ENCODE data around the gene CBX8. TPM values are rescaled to one million over a fixed set of nuclear protein-coding genes. Genes with fewer than 3 reads are reported as not detected.
"Not testable (repeated sequence)": the region's sequence is repeated elsewhere in the genome, so short reads cannot be mapped to it uniquely, and the experiment has no call there.

The CBX8 gene
- total RNA-seq, 1 donor from 2014 or later = 3.7 TPM

GRCh38 chr17:79781736-79782575 lies 14.9 kb downstream of the CBX8 start:
- ATAC-seq (no peak), DNase-seq (ENCODE audit: low spot score) (no peak)

GRCh38 chr17:79781012-79781650 lies 15.7 kb downstream of the CBX8 start:
- DNase-seq (ENCODE audit: low spot score) (no peak), ATAC-seq (no peak)

- ATAC-seq (no peak), DNase-seq (ENCODE audit: low spot score) (no peak)
Measured at GRCh38 chr17:79779661-79780365, 17.1 kb downstream of the CBX8 start.

GRCh38 chr17:79779084-79779529 lies 17.8 kb downstream of the CBX8 start:
- DNase-seq (ENCODE audit: low spot score) (no peak), ATAC-seq (no peak)

- no peak for DNase-seq (ENCODE audit: low spot score)
- no peak for ATAC-seq
Measured at GRCh38 chr17:79778504-79779083, 18.3 kb downstream of the CBX8 start.

- DNase-seq (ENCODE audit: low spot score) (peak; percentile 85), ATAC-seq (peak; percentile 85)
Measured at GRCh38 chr17:79777894-79778503, 18.9 kb downstream of the CBX8 start, which contains the start of gene CBX2. Gene CBX2, plus strand, starts transcription at chr17:79778148. Its CDS starts 88 bp downstream, at chr17:79778236.

DNA sequence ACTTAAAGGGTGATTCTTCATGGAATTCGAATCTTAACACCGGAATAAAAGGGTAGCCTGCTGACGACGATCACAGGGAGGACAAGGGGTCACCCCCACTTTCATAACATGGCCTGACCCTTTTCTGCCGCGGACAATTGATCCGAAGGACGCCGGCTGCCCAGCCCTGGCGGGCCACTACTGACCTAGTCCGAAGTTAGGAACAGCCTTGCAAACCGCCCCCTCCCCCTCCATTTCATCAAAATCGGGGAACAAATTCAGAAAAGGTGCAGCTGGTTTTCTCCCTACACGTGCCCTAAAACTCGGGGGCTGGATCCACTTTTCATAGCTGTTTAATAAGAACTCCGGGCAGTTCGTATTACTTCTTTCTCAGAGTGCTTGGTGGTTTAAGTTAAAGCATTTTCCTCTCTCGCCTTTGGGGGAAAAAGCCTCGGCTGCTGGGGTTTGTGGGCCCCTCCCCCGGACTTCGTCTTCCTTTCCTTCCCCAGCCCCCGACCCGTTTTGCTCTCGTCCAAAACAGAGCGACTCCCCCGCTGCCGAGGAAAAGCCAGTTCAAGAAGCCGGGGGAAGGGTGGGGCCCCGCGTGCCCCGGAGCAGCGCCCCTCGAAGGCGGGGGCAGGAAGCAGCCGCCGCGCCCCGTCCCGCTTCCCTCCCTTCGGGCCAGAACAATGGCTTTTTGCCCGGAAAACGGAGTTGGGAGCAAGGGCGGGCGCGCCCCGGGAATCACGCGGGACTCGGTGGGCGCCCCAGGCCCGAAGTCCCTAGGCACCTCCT lies 19.6 kb downstream of the CBX8 start:
- DNase-seq (ENCODE audit: low spot score) = peak; percentile 65
- ATAC-seq = peak; percentile 56

DNA sequence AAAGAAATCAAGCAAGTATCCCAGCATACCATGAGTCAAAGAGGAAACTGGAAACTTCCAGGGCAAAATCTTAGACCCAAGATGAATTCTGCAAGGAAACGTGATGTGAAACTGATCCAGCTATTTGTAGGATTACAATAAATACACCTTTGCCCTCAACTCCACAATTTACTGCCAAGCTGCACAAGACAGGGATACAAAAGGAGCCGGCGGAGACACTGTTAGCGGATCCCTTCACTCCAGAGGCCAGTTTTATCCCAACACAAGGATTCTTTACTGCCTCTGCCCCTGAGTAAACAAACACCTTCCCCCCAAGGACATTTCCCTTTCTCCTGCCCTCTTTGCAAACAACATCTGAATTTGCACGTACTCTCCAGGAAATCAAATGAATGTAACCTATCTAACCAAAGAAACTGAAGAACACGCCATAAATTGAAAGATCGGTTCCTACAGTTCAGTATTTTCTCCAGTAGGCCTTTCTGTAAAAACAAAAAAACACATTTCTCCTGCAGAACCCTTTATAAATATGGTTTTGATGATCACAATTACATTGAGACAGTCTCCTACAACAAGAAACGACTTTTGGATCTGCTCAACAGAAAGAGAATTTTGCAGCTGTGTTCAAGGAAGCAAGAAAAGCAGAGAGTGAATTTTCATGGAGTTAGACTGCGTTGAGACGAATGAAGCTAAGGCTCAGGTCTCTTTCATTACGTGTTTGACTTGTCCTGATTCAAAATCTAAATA lies 20.3 kb downstream of the CBX8 start:
- DNase-seq (ENCODE audit: low spot score) = no peak
- no peak for ATAC-seq

DNA sequence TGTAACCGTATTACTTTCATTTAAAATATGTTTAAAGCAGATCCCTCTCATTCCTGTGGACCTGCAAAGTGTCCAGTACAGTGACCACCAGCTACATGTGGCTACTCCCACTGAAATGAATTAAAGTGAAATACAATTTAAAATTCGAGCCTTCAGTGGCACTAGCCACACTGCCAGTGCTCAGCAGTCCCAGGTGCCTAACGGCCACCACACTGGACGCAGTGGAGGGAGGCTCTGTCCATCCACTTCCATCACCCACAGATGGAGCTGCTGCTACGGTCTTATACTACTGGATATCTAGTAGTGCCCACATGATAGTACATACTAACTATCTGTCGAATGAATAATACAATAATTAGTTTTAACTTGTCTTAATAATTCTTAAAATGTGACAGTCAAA lies 21.2 kb downstream of the CBX8 start:
- no peak for DNase-seq (ENCODE audit: low spot score)
- ATAC-seq = no peak

GRCh38 chr17:79774561-79774975 lies 22.3 kb downstream of the CBX8 start:
- DNase-seq (ENCODE audit: low spot score) = no peak
- no peak for ATAC-seq

DNA sequence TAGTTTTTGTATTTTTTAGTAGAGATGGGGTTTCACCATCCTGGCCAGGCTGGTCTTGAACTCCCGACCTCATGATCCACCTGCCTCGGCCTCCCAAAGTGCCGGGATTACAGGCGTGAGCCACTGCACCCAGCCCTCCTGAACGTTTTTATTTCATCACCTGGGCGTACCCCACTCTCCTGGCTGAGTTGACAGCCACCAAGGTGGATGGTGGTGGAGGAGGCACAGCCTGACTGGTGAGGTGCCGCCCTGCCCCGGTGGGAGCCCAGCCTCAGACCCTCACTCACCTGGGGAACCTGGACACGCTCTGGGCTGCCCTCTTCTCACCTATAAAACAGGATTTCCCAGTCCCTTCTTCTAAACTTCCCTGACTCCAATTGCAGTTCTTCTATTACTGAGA lies 24.2 kb downstream of the CBX8 start:
- DNase-seq (ENCODE audit: low spot score); ATAC-seq: not testable (repeated sequence)

GRCh38 chr17:79771276-79771675 lies 25.6 kb downstream of the CBX8 start:
- ATAC-seq (no peak), DNase-seq (ENCODE audit: low spot score) (no peak)

DNA sequence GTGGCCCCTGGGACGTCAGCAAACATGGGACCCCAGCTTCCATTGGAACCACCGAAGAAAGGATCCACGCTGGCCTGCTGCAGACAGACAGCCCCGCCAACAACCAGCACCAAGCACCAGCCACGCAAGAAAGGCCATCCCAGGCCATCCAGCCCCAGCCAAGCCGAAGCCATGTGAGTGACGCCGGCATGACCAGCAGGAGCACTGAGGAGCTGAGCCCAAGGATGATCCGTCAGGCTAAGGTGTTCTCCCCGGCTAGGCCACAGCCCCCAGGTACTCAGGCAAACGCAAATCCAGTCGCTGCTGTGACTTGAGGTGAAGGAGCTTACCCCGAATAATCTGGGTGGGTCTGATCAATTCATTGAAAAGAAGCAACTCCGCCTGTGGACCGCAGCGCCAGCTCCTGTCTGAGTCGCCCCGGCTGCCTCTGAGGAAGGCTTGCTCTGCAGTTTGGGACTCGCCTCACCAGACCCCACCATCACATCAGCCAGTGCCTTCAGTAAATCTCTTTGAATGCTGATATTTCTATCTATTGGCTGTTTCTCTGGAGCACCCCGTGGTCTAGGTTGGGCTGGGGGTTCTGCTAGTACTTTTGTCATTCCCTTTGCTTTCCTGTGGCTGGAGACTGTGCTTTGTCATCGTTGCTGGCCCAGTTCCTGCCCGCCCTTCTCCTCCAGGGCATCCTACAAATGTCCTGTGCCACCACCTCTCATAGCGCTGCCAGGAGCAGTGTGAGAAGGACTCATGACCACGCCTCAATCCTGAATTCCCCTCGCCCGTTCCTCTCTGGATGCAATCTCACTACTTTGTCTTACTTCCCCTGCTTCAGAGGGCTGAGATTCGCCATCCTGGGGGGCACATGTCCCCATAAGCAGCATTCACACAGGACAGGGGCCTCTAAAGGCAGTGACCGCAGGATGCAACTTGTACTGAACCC lies 27.0 kb downstream of the CBX8 start:
- ATAC-seq (no peak), DNase-seq (ENCODE audit: low spot score) (no peak)

- ATAC-seq (no peak), DNase-seq (ENCODE audit: low spot score) (no peak)
Measured at GRCh38 chr17:79765708-79766107, 31.2 kb downstream of the CBX8 start.

DNA sequence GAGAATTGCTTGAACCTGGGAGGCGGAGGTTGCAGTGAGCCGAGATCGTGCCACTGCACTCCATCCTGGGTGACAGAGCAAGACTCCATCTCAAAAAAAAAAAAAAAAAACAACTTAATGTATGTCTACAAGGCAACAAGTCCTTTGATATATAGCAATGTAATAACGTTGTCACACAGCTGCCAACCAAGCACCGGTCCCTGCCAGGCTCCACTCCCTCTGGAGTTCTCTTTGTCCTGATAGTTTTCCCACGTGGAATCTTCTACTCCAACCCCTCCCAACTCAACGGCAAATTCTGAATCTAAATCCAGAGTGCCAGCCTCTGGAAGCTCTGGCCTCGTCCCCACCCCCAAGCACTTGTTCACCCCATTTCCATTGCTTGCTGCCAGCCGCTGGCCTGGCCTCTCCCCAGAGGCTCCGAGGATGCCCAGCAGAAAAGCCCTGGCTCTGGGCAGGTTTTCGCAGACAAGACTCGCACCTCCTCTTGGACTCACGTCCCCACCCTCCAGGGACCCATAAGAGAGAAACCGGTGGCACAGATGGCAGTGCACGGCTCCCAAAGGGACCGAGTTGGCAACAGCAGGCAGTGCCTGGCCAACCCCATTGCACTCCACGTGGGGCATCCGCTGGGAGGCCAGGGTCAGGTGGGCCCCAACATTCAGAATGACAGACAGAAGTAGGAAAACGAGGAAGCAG lies 34.8 kb downstream of the CBX8 start:
- ATAC-seq (no peak), DNase-seq (ENCODE audit: low spot score) (no peak)

GRCh38 chr17:79760197-79760906 lies 36.5 kb downstream of the CBX8 start:
- no peak for ATAC-seq
- no peak for DNase-seq (ENCODE audit: low spot score)

- ATAC-seq = no peak
- no peak for DNase-seq (ENCODE audit: low spot score)
Measured at GRCh38 chr17:79758271-79758670, 38.6 kb downstream of the CBX8 start.
